Stimulated activated CD4-positive, alpha-beta T cell treated with anti-CD3 and anti-CD28 coated beads, Interleukin-2, amount 100 ng/mL, for 4 hours (primary cell): ENCODE results near the gene FAAP100.

Source experiments
- DNase-seq: peaks from one replicate; pipeline ENCODE4 v3.0.0-alpha.2; 2020; ENCODE audit warnings: low read depth

Gene FAAP100

DNA sequence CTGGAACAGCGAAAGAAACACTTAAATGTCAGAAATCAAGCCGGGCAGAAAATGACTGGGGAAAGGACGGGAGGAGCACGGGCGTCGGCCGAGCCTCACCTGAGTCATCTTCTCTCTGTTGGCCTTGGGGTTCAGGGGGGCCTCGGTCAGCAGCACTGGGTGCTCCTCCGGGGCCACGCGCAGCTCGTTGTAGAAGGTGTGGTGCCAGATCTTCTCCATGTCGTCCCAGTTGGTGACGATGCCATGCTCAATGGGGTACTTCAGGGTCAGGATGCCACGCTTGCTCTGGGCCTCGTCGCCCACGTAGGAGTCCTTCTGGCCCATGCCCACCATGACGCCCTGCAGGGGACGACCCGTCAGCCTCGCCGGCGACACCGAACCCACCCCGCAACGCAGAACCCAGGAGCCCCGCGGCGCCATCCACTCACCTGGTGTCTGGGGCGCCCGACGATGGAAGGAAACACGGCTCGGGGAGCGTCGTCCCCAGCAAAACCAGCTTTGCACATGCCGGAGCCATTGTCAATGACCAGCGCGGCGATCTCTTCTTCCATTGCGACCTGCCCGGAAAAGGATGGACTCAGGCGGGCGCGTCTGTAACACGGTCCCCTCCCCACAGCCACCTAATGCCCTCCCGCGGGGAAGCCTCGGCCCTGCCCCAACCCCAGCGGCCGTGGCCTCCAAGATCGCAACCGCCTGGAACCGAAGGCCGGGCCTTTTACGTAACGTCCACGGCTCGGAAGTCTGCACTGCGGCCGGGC lies 40.2 kb downstream of the FAAP100 start:
- no peak for DNase-seq

DNA sequence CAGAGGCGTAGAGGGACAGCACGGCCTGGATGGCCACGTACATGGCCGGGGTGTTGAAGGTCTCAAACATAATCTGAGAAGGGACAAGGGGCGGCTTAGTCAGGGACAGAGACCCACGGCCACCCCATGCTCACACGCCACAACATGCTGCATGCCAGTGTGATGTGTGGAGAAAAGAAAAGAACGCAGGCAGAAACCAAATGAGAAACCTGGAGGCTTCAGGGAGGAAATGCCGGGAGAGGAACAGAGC lies 40.7 kb downstream of the FAAP100 start:
- DNase-seq: no peak

DNA sequence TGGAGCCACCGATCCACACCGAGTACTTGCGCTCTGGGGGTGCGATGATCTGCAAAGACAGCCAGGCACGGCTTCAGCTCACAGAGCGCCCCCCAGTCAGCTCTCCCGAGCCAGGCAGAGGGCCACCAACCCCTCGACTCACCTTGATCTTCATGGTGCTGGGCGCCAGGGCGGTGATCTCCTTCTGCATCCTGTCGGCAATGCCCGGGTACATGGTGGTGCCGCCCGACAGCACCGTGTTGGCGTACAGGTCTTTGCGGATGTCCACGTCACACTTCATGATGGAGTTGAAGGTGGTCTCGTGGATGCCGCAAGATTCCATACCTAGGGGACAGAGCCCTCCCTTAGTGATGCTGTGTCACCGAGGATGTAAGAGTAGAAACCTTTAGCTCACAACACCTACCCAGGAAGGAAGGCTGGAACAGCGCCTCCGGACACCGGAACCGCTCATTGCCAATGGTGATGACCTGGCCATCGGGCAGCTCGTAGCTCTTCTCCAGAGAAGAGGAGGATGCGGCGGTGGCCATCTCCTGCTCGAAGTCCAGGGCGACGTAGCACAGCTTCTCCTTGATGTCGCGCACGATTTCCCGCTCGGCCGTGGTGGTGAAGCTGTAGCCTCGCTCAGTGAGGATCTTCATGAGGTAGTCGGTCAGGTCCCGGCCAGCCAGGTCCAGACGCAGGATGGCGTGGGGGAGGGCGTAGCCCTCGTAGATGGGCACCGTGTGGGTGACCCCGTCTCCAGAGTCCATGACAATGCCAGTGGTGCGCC lies 41.2 kb downstream of the FAAP100 start:
- no peak for DNase-seq

DNA sequence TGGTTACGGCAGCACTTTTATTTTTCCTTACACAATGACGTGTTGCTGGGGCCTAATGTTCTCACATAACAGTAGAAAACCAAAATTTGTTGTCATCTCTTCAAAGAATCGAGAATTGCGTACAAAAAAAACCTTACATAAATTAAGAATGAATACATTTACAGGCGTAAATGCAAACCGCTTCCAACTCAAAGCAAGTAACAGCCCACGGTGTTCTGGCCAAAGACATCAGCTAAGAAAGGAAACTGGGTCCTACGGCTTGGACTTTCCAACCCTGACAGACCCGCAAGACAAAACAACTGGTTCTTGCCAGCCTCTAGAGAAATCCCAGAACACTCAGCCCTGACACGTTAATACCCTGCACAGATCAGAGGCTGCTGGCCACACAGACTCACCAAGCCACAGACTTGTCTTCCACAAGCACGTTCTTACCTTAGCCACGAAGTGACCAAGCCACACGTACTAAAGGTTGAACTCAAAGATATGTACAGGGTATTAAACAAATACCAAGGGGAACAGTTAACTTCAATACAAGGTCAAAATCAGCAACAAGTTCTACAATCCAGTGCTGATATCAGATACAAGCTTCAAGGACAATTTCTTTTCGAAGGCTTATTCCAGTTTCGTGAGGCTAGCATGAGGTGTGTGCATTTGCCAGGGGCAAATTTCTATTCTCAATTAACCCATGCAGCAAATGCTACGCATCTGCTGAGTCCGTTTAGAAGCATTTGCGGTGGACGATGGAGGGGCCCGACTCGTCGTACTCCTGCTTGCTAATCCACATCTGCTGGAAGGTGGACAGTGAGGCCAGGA lies 42.0 kb downstream of the FAAP100 start:
- DNase-seq: no peak

DNA sequence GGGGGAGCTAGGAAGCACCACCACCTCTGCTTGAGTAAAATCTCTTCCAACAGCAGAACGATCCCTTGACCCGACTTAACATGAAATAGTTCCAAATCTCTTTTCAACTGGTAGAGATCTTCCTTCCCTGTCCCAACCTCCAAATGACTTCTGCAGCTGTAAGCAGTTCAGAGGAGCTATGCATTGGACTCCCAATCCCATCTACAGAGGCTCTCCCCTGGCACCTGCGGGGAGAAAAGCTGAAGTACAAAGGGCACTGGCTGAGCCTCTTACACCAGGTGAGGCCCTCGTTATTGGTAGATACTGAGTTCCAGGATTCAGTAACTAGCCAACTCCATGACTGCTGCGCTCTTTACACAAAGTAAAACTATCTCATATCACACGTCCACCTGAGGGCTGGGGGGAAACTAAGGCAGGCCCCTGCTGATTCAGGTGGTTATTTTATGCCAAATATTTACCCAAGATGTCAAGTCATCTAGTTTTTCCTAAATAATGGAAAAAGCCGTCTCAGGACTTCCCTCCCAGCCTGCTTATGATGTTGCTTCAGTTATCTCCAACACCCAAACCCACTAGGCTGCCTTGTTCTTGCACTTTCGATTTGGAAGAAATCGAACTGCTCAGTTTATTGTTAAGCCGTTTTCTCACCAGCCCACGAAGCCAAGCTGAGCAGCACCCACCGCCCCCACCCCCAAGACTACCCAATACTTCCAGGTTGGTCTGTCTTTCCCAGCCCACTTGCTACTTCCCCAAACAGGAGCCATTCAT lies 42.8 kb downstream of the FAAP100 start:
- DNase-seq: peak; percentile 39

DNA sequence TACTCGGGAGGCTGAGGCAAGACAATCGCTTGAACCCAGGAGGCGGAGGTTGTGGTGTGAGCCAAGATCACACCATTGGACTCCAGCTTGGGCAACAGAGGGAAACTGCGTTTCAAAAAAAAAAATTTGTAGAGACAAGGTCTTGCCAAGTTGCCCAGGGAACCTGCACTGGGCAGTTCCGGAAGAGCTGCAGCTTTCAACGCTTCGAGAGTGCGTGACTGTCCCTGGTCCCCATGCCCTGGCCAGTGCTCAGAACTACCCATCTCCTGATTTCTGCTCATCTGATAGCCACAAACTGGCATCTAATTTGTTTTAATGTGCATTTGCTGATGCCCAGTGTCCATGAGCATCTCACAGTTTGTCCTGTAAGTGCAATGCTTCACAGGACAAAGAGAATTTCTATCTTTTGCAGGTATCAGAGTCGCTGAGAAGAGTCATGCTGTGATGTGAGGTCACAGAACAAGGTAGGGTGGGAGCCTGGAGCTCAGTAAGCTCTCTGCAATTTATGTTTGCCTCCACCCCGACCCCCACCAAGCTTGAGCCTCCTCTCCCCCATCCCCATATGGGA lies 43.4 kb downstream of the FAAP100 start:
- no peak for DNase-seq

DNA sequence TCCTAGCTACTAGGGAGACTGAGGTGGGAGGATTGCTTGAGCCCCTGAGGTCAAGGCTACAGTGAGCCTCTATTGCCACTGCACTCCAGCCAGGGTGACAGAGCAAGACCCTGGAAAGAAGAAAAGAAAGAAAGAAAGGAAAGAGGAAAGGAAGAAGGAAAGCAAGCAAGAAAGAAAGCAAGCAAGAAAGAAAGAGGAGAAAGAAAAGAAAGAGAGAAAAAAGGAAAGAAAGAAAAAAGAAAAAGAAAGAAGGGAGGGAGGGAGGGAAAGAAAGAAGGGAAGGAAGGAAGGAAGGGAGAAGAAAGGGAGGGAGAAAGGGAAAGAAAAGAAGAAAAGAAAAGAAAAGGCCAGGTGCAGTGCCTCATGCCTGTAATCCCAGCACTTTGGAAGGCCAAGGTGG lies 48.5 kb downstream of the FAAP100 start:
- no peak for DNase-seq

DNA sequence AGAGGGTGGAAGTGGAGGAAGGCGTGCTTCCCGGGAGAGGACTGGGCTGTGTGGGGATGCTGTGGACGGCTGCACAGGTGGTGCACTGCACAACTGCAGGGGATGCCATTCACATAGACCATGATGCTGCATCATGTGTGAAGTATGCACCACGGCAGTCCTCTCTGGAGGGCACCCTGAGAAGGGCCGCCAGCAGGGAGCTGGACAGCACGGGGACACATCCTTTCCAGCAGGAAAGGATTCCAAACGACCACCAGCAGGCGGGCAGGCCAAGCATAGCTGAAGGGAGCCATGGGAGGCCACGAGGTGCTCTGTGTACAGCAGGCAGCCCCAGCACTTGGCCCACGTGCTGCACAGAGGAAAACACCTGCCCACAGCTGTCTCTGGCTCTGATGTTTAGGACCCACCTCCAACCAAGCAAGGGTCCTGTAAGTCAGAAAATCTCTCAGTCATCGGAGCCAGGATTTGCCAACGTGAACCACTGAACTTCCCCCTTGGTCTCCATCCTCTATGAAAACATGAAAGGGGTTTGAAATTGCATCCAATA lies 49.6 kb downstream of the FAAP100 start:
- DNase-seq: no peak

DNA sequence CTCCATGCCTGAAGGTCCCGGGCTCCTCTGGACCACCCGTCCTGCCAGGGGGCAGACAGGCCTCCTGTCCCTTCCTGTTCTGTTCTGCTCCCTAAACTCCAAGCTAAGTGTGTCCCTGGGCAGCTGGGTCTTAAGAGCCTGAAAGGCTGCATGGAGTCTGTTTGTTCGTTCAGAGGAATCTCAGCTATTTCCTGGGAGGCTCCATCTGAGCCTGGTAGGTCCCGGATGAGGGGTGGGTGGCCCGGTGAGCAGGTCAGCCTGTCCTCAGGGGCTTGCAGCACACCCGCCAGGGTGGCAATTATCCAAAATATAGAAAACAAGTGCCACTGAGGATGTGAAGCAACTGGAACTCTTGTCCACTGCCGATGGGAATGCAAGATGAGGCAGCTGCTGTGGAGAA lies 52.1 kb downstream of the FAAP100 start:
- no peak for DNase-seq

DNA sequence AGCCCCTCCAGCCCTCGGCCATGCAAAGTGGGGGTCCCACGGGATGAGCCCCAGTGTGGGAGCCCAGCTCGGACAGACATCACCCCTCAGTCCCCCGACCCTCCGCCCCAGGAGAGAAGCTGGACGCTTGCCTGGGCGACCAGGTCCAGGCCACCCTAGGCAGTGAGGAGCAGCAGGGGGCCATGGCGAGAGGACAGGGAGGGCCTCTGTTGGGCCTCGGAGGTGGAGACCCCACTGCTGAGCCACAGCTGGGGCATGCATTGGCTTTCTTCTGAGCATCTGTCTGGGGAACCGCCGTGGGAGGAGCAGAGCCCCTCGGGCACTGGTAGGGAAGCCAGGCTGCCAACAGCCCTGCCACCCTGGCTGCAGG lies 52.6 kb downstream of the FAAP100 start:
- no peak for DNase-seq

DNA sequence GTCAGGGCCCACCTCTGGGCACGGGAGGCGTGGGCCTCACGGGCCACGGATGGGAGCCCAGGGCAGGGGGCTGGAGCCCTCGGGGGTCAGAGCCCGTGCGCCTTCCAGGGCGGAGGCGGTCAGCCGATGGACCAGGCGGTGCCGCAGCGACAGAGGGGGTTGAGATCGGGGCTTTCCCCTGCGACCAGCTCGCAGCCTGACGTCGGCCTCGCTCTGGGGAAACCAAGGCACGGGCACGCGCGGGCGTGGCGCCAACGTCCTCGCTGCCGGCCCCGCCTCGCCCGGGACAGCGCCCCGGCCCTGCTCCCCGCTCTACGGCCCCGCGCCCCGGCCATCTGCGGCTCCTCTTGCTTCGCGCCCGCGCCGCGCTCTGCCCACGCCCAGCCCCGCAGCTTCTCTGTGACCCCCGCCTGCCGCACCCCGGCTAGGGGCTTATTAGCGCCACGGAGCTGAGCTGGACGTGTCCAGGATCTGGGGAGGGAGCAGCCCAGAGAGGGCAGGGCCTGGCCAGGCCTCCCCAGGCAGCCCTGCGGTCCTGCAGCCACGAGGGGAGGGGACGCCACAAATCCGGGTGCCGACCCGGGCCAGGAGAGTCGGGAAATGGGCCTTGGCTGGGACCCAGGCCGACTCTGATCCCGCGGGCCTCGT lies 53.1 kb downstream of the FAAP100 start:
- no peak for DNase-seq

DNA sequence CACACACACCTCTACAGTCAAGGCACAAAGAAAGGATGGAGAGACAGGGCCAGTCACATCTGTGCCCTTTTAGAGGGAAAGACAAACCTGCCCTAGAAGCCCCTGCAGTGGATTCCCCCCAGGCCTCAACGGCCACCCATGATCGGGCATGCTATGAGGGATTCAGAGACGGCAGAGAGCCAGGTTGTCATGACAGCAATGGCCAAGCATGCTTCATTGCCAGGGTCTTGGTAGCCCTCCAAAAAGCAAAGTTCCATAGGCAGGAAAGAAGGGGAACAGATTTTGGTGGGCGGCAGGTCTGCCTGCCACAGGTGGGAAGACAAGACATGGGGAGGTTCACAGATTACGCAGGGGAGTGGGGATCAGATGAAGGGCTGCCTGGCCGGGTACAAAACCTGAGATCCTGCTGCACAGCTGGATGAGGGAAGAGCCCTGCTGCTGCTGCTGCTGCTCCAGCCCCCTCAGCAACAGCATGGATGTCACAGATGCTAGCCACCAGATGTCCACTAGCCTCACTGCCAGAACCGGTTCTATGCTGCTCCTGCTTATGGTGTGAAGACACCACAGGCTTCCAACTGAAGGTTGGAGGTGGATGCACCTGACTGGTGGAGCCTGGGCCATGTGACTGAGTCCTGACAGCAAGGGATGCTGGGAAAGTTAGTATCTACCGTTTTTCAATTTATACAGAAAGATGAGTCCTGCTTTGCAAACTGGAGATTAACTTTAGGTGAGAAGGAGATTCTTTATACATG lies 57.4 kb downstream of the FAAP100 start:
- DNase-seq: no peak

DNA sequence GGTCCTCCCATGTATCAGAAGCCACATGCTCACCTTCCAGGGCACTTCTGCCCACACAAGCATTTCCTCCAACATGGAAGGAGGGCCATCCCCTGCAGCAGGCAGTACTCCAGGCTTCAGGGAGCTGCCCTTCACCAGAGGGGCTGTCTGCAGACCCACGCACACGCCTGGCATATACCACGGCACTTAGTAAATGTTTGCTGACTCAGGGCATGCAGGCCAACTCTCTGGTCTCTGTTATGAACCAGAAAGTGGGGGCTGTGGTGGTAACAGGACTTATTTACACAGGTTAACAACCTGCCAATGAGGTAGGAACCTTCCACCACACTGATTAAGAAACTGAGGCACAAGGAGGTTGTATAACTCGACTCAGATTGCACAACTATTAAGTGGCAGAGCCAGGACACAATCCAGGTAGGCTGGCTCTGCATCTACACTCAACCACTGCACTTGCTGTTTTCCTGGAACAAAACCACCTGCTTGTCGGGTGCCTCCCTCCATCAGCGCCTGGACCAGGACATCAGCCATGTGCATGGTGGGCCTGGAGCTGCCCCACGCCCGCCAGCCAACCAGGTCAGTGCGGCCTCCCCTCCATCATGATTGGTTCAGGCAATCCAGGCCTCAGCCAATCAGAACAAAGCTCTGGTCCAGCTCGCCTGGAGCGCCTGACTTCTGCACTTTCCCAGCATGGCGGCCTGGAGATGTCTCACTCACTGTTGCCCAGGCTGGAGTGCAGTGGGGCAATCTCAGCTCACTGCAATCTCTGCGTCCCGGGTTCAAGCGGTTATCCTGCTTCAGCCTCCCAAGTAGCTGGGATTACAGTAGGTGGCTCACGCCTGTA lies 58.7 kb downstream of the FAAP100 start:
- DNase-seq: no peak

DNA sequence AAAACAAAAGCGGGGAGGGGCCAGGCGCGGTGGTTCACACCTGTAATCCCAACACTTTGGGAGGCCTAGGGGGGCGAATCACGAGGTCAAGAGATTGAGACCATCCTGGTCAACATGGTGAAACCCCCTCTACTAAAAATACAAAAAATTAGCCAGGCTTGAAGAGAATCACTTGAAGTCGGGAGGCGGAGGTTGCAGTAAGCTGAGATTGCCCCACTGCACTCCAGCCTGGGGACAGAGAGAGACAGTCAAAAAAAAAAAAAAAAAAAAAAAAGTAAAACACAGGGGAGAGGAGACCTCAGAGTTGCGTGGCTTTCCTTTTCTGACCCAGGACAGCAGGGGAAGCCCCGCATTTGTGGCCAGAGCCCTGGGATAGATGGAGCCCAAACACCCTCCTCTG lies 59.4 kb downstream of the FAAP100 start:
- no peak for DNase-seq

DNA sequence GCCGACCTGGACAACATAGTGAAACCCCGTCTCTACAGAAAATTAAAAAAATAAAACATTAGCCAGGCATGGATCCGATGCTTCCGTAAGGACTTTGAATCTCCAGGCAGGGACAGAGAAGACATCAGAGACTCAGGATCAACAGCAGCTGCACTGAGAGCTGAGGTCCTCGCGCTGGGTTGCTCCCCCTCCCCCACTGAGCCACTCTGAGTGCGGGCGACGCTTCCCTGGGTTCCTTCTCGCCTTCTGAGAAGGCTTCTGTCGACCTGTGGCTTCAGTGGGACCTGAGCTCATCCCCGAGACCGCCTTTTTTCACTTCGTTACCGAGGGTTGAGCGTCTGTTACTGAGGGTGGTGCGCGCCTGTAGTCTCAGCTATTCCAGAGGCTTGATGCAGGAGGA lies 60.0 kb downstream of the FAAP100 start:
- no peak for DNase-seq

DNA sequence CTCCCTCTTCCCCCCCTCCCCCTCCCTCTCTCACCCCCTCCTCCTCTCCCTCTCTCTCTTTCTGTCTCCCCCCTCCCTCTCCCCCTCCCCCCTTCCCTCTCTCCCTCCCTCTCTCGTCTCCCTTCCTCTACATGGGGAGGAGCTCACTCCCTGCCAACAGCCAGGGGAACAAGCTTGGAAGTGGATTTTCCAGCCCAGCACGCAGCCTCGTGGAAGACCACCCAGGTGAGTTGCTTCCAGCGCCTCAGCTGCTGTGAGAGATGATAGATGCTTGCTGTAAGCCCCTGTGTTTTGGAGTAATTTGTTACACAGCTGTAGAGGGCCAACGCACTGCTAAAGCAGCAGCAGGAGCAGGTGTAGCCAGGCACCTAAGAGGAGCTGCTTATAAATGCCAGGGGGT lies 60.4 kb downstream of the FAAP100 start:
- no peak for DNase-seq

DNA sequence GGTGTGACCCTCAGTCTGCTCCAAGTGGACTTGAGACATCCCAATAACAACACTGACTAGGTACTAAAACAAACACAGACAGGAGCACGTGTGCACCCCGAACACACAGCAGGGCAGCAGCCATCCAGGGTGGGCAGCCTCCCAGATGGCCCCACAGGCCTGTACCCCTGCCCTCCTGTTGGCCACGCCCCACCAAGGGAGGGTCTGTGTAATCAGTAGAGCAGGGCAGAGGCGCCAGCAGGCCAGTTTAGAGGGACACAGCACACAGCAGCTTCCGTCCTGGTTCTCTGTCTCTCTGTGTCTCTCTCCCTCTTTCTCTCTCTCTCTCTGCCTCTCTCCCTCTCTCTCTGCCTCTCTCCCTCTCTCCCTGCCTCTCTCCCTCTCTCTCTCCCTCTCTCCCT lies 61.0 kb downstream of the FAAP100 start:
- DNase-seq: no peak

DNA sequence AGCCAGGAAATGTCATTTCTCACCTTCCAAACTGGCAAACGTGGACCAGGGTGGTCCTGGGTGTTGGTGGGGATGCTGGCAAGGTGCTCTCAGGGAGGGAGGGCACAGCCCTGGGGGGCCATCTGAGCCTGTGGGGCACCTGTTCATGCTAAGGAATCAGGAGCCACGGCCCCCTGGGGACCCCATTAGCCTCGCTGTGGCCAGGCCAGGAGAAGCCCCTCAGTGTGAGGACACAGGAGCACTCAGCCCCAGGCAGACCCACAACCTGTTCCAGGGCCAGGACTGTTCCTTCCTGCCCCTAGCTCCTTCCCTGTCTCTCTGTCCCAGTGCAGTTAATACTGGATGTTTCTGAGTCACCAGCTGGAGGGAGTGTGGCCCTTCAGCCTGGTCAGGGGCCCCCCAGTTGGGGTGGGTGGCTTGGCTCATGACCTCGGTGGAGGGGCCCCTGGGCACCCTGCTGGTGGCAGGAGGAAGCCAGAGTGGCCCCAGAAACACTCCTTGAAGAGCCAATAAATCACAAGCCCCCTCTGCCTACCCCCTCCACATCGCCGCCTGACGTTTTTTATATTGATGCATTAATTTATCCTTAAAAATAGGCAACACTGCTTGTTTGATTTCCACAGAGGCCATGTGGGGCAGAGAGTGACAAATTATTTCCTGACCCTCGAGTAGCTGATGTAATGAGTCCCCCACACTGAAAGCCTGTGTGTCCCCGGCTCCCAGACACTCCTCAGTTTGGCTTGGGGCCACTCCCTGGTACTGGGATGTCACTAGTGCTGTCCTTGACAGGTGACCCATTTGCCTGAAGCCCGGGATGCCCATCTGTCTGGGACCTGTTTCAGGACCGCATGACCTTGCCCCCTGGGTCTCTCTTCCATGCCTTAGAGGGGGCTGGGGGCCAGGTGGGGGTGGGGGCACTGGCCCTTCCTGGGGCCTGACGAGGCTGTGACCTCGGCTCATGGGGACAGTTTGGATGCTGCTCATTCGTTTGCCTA lies 61.9 kb downstream of the FAAP100 start:
- DNase-seq: no peak
